ENCODE data around the gene SSTR4.

GRCh38 chr20:23013429-23013828, 21.7 kb upstream of the SSTR4 start:
- TF ChIP-seq CTCF (IDR thresholded peaks at IDR 0.05) (no peak), POLR2A (IDR thresholded peaks at IDR 0.05) (no peak)

All from Peyer's patch (tissue), 4 donors.